ENCODE data around the gene GNG12. TPM values are rescaled to one million over a fixed set of nuclear protein-coding genes. Genes with fewer than 3 reads are reported as not detected.

The GNG12 gene
- total and polyA plus RNA-seq, 4 donors, result 61.3 to 157 (median 78.5) TPM

DNA sequence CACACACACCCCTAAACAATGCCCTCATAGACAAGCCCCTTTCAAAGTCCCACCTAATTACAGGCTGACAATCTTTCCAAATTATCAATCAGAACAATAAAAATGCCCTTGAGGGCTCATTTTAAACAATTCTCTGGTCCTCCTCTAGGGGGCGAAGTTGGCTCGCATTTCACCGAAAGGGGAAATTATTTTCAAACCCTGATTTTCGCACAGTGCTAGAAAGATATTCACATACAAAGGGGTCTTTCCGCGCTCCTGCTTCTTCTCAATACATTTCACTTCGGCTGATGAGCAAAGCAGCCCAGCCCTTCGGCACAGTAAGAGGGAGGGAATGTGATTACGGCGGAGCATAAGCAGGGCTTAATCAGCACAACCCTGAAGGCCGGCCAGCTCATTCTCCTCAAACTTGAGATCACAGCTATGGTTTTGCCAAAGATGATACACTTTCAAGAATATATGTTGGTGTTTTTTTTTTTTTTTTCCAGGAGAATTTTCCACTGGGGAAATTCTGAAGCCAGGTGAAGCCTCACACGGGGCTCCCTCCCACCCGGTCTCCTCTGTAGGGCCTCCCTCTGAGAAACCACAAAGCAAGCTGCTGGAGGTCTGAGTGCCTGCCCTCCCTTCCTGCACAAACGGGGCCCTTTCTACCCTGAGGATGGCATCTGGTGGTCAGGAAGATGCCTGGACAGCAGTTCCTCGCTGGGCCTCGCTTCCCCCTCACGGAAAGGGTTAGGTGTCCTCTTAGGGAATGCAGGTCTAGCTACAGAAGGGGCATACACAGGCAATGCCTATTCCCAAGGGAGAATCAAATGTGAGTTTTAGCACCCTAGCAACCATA lies 66.9 kb downstream of the GNG12 start:
- H3K27me3 ChIP-seq (ENCODE audit: control insufficient read depth, insufficient read depth, low read length), result no peaks in the 10 kb centered on the region
- WGBS (ENCODE audit: insufficient coverage), result 14% methylated on average over 13 of the region's 17 CpGs
- peak in 5 of 6 donors; percentile 53 to 94 (median 56) for DNase-seq (ENCODE audit: low read depth in 4 of 6, low spot score in 6 of 6)
- peaks cover 11% of the 10 kb centered on the region for H3K4me1 ChIP-seq (ENCODE audit: control insufficient read depth, insufficient read depth, low read length)
- H3K9me3 ChIP-seq (ENCODE audit: control insufficient read depth, insufficient read depth, low read length), result no peaks in the 10 kb centered on the region
- H3K4me3 ChIP-seq (ENCODE audit: low read depth, low read length), result peak overlapping the region; percentile 23
- peak overlapping the region; percentile 40 for H3K27ac ChIP-seq (ENCODE audit: low read depth, low read length)
- H3K36me3 ChIP-seq (ENCODE audit: control insufficient read depth, insufficient read depth, low read length), result peaks cover 4% of the 10 kb centered on the region

DNA sequence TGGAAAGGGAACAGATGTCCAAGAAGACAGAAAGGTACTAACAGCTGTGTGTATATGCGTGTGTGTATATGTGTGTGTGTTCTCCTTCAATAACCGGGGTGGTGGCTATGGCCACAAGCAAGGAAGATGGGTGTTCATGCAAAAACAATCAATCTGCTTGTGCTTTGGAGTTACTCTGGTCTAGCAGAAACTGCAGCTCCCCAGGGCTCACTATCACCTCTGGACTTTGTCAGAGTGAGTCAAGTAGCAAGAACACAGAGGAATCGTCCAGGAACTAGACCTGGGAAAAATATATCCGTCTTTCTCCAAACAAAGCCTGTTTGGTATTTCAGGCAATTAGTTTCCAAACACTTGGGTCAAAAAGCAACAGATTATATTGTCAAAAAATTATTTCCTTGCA lies 68.6 kb downstream of the GNG12 start:
- H3K9me3 ChIP-seq (ENCODE audit: control insufficient read depth, insufficient read depth, low read length), result no peaks in the 10 kb centered on the region
- no peak overlapping the region for H3K4me3 ChIP-seq (ENCODE audit: low read depth, low read length)
- H3K27me3 ChIP-seq (ENCODE audit: control insufficient read depth, insufficient read depth, low read length), result no peaks in the 10 kb centered on the region
- WGBS (ENCODE audit: insufficient coverage), result 53% methylated on average over 2 of the region's 4 CpGs
- no peaks in the 10 kb centered on the region for H3K36me3 ChIP-seq (ENCODE audit: control insufficient read depth, insufficient read depth, low read length)
- DNase-seq (ENCODE audit: low read depth in 4 of 6, low spot score in 6 of 6), result peak in 1 of 6 donors; percentile 11
- peaks cover 15% of the 10 kb centered on the region for H3K4me1 ChIP-seq (ENCODE audit: control insufficient read depth, insufficient read depth, low read length)
- no peak overlapping the region for H3K27ac ChIP-seq (ENCODE audit: low read depth, low read length)

DNA sequence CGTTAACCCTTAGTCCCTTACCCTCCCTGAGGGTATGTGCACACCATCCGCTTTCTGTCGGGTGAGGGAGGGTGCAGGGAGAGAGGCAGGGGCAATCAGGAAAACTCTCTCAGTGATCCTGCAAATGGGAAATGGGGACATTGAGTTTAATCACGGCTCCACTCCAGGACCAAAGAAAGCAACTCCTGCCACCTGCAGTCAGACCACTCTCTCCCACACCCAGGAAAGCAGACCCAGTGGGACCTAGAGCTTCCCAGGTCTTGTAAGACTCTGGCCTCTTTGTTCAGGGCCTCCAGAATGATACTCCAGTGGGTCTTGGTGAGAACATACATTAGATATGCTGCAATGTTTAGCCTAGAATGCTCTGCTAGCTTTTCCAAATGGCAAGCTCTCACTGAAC lies 71.5 kb downstream of the GNG12 start:
- no peak for DNase-seq (ENCODE audit: low read depth in 4 of 6, low spot score in 6 of 6)
- no peaks in the 10 kb centered on the region for H3K36me3 ChIP-seq (ENCODE audit: control insufficient read depth, insufficient read depth, low read length)
- H3K4me3 ChIP-seq (ENCODE audit: low read depth, low read length), result no peak overlapping the region
- H3K4me1 ChIP-seq (ENCODE audit: control insufficient read depth, insufficient read depth, low read length), result peaks cover 9% of the 10 kb centered on the region
- no peaks in the 10 kb centered on the region for H3K27me3 ChIP-seq (ENCODE audit: control insufficient read depth, insufficient read depth, low read length)
- WGBS (ENCODE audit: insufficient coverage), result 50% methylated on average over 1 of the region's 4 CpGs
- no peaks in the 10 kb centered on the region for H3K9me3 ChIP-seq (ENCODE audit: control insufficient read depth, insufficient read depth, low read length)
- H3K27ac ChIP-seq (ENCODE audit: low read depth, low read length), result no peak overlapping the region

DNA sequence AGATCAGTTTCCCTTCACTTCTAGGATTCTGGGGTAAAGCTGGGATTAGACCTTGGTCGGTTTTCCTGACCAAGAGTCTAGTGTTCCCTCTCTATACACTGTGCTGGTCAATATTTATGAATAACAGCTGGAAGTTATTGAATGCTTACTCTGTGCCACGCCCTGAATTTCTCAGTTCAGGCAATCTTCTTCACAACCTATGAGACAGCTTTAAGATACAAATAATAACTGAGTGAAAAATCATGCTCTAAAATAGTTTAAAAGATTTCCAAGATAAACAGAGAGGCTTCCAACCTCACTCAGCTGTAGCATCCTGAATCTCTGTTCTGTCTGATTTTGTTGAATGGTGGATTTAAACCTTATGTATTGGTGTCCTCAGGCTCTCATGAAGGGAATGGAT lies 72.2 kb downstream of the GNG12 start:
- Histone ChIP-seq H3K9me3 (ENCODE audit: control insufficient read depth, insufficient read depth, low read length) (no peaks in the 10 kb centered on the region), H3K27me3 (ENCODE audit: control insufficient read depth, insufficient read depth, low read length) (no peaks in the 10 kb centered on the region), H3K27ac (ENCODE audit: low read depth, low read length) (no peak overlapping the region), H3K36me3 (ENCODE audit: control insufficient read depth, insufficient read depth, low read length) (no peaks in the 10 kb centered on the region), H3K4me3 (ENCODE audit: low read depth, low read length) (no peak overlapping the region), H3K4me1 (ENCODE audit: control insufficient read depth, insufficient read depth, low read length) (peaks cover 4% of the 10 kb centered on the region)
- WGBS (ENCODE audit: insufficient coverage), result no CpG with 5 or more reads among the region's 2 CpGs
- DNase-seq (ENCODE audit: low read depth in 4 of 6, low spot score in 6 of 6), result no peak

DNA sequence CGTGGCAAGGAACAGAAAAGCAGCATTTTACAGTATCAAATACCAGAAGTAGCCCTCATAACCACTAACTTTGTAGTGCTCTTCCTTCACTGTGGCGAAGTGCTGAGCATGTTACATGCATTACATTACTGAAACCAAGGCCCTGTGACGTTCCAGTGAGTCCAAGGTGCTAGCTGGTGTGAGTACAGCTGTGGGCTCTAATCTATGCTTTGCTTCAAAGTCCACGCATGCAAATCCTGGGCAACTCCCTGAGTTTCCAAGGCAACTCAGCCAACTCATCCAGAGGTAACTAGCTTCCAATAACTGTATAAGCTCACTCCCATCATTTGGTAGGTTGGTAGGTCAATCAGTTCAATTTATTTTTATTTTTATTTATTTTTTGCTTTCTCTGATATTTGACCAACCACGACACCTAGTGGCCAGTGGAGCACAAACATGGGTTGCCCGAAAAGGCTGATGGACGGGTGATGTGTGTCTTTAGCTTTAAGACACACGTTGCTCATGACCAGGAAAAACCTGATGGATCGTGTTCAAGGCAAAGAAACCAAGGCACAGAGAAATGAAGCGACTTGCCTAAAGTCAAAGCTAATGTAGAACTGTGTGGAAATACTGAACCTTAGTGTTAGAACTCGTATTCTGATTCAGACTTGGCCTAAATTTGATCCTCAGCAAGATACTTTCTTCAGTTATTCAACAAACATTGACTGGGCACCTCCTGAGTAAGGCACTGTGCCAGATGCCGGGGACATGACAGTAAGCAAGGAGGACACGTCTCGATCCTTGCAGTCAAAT lies 73.0 kb downstream of the GNG12 start:
- H3K4me1 ChIP-seq (ENCODE audit: control insufficient read depth, insufficient read depth, low read length), result peaks cover 4% of the 10 kb centered on the region
- no peaks in the 10 kb centered on the region for H3K36me3 ChIP-seq (ENCODE audit: control insufficient read depth, insufficient read depth, low read length)
- 19% methylated on average over 7 of the region's 14 CpGs for WGBS (ENCODE audit: insufficient coverage)
- no peak overlapping the region for H3K27ac ChIP-seq (ENCODE audit: low read depth, low read length)
- peak in 5 of 6 donors; percentile 29 to 89 (median 57) for DNase-seq (ENCODE audit: low read depth in 4 of 6, low spot score in 6 of 6)
- H3K27me3 ChIP-seq (ENCODE audit: control insufficient read depth, insufficient read depth, low read length), result no peaks in the 10 kb centered on the region
- H3K9me3 ChIP-seq (ENCODE audit: control insufficient read depth, insufficient read depth, low read length), result no peaks in the 10 kb centered on the region
- H3K4me3 ChIP-seq (ENCODE audit: low read depth, low read length), result no peak overlapping the region

DNA sequence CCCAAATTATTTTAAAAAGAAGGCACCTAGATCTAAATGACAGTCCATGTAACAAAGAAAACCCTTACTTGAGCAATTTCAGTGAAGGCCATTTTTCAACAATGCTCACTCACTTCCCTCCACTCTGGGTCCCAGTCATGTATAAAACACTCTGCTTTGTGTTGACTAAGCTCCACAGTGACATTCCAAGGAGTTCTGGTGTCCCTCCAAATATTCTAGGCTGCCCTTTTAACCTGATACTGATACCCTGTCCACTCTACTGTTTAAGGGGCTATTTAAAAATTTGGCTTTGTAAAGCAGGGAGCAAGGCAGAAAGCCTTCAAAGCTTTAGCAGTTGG lies 73.6 kb downstream of the GNG12 start:
- no peak for DNase-seq (ENCODE audit: low read depth in 4 of 6, low spot score in 6 of 6)
- Histone ChIP-seq H3K4me3 (ENCODE audit: low read depth, low read length) (no peak overlapping the region), H3K27me3 (ENCODE audit: control insufficient read depth, insufficient read depth, low read length) (no peaks in the 10 kb centered on the region), H3K27ac (ENCODE audit: low read depth, low read length) (no peak overlapping the region), H3K36me3 (ENCODE audit: control insufficient read depth, insufficient read depth, low read length) (no peaks in the 10 kb centered on the region), H3K9me3 (ENCODE audit: control insufficient read depth, insufficient read depth, low read length) (no peaks in the 10 kb centered on the region), H3K4me1 (ENCODE audit: control insufficient read depth, insufficient read depth, low read length) (peaks cover 4% of the 10 kb centered on the region)

DNA sequence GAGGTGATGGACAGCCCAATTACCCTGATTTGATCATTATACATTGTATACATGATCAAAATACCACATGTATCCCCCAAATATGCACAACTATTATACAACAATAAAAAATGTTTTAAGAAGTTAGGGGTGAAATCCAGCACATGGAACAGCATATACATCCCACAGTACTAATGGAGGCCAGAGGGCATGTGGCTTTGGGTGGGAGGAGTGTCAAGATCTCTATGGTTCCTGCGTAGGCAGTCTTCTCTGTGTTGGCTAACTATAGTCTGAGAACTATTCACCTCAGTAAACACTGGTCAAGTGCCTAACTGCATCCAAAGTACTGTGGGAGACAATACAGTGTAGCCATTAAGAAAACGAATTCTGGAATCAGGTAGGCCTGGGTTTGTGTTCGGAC lies 74.2 kb downstream of the GNG12 start:
- no peak for DNase-seq (ENCODE audit: low read depth in 4 of 6, low spot score in 6 of 6)
- H3K4me3 ChIP-seq (ENCODE audit: low read depth, low read length), result no peak overlapping the region
- H3K4me1 ChIP-seq (ENCODE audit: control insufficient read depth, insufficient read depth, low read length), result peaks cover 4% of the 10 kb centered on the region
- H3K36me3 ChIP-seq (ENCODE audit: control insufficient read depth, insufficient read depth, low read length), result no peaks in the 10 kb centered on the region
- H3K27me3 ChIP-seq (ENCODE audit: control insufficient read depth, insufficient read depth, low read length), result no peaks in the 10 kb centered on the region
- H3K9me3 ChIP-seq (ENCODE audit: control insufficient read depth, insufficient read depth, low read length), result no peaks in the 10 kb centered on the region
- H3K27ac ChIP-seq (ENCODE audit: low read depth, low read length), result no peak overlapping the region
- WGBS (ENCODE audit: insufficient coverage), result no CpG with 5 or more reads among the region's 3 CpGs

DNA sequence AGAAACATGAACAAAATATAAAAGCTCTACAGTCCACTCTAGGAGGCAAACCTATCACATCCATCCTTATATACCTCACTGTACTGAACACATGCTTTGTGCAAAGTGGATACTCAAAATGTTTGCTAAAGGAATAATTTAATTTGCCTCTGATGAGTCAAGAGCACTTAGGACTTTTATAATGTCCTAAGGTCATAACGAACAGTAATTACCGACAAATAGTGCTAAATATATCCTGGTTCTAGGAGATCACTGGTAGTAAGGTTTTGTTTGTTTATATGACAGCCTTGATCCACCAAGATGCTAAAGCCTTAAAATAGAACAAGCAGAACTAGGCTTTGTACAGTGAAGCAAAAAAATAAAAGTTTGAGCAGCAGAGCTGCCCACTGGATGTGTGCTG lies 77.6 kb downstream of the GNG12 start:
- Histone ChIP-seq H3K36me3 (ENCODE audit: control insufficient read depth, insufficient read depth, low read length) (no peaks in the 10 kb centered on the region), H3K27me3 (ENCODE audit: control insufficient read depth, insufficient read depth, low read length) (no peaks in the 10 kb centered on the region), H3K9me3 (ENCODE audit: control insufficient read depth, insufficient read depth, low read length) (no peaks in the 10 kb centered on the region), H3K27ac (ENCODE audit: low read depth, low read length) (no peak overlapping the region), H3K4me1 (ENCODE audit: control insufficient read depth, insufficient read depth, low read length) (peaks cover 9% of the 10 kb centered on the region), H3K4me3 (ENCODE audit: low read depth, low read length) (no peak overlapping the region)
- DNase-seq (ENCODE audit: low read depth in 4 of 6, low spot score in 6 of 6), result no peak
- no CpG with 5 or more reads among the region's 2 CpGs for WGBS (ENCODE audit: insufficient coverage)

DNA sequence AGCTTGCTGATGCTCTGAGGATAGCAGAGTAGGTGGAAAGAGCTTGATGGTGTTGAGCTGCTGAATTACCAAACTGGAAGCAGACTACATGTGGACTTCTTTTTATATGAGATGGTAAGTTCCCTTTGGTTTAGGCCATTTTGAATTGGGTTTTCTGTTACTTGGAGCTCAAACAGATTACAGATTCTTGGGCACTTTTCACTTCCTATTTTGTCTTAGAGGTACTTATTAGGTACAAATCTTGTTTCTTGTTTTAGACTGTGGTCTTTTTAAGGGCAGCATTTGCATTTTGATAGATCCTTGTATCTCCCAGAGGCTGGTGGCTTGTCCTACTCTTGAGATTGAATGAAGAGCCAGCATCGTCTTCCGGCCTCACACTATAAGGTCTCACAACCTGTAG lies 78.1 kb downstream of the GNG12 start:
- no peaks in the 10 kb centered on the region for H3K9me3 ChIP-seq (ENCODE audit: control insufficient read depth, insufficient read depth, low read length)
- DNase-seq (ENCODE audit: low read depth in 4 of 6, low spot score in 6 of 6), result no peak
- H3K36me3 ChIP-seq (ENCODE audit: control insufficient read depth, insufficient read depth, low read length), result no peaks in the 10 kb centered on the region
- no CpG with 5 or more reads among the region's 2 CpGs for WGBS (ENCODE audit: insufficient coverage)
- H3K27me3 ChIP-seq (ENCODE audit: control insufficient read depth, insufficient read depth, low read length), result no peaks in the 10 kb centered on the region
- H3K27ac ChIP-seq (ENCODE audit: low read depth, low read length), result no peak overlapping the region
- H3K4me3 ChIP-seq (ENCODE audit: low read depth, low read length), result no peak overlapping the region
- peaks cover 8% of the 10 kb centered on the region for H3K4me1 ChIP-seq (ENCODE audit: control insufficient read depth, insufficient read depth, low read length)

DNA sequence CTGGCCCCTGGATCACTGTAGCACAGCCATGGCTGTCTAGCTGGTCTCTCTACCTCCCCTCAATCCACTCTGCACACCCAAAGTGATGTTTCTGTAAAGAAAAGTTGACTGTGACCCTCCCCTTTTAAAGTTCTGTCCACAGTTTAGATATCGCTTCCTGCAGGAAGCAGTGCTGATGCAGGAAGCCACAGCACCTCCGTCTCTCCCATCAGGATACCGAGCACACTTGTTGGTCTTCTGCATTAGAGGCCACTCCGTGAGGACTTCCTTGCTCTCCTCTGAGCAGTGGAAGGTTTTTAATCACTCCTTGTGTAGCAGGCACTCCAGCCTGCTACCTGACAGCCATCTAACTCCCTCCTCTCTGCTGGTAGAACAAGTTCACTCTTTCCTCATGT lies 78.7 kb downstream of the GNG12 start:
- Histone ChIP-seq H3K27me3 (ENCODE audit: control insufficient read depth, insufficient read depth, low read length) (no peaks in the 10 kb centered on the region), H3K27ac (ENCODE audit: low read depth, low read length) (no peak overlapping the region), H3K4me1 (ENCODE audit: control insufficient read depth, insufficient read depth, low read length) (peaks cover 7% of the 10 kb centered on the region), H3K9me3 (ENCODE audit: control insufficient read depth, insufficient read depth, low read length) (no peaks in the 10 kb centered on the region), H3K36me3 (ENCODE audit: control insufficient read depth, insufficient read depth, low read length) (no peaks in the 10 kb centered on the region), H3K4me3 (ENCODE audit: low read depth, low read length) (no peak overlapping the region)
- DNase-seq (ENCODE audit: low read depth in 4 of 6, low spot score in 6 of 6), result no peak
- 84% methylated on average over 4 of the region's 4 CpGs for WGBS (ENCODE audit: insufficient coverage)
